ENCODE measurements around the gene RBM38.
"Not testable (repeated sequence)": the region's sequence is repeated elsewhere in the genome, so short reads cannot be mapped to it uniquely, and the experiment has no call there.

The RBM38 gene

GRCh38 chr20:57350081-57350710 lies 41.0 kb upstream of the RBM38 start:
- no peak for DNase-seq
- Histone ChIP-seq H3K4me2 (ENCODE audit: low read depth, low read length) (no peak overlapping the region), H3K4me1 (ENCODE audit: low read length) (peaks cover 13% of the 10 kb centered on the region; the same call in 1 of the 2 replicates), H3K9me3 (replicated peaks; ENCODE audit: insufficient read depth, low read length) (no peaks in the 10 kb centered on the region), H3K9ac (ENCODE audit: low read length) (no peak overlapping the region), H3K4me3 (ENCODE audit: low read length) (no peak overlapping the region), H2AFZ (ENCODE audit: low read length) (no peak overlapping the region), H3K79me2 (ENCODE audit: low read length) (peaks cover 41% of the 10 kb centered on the region; the same call in 1 of the 2 replicates), H3K27me3 (replicated peaks; ENCODE audit: insufficient read depth, low read length) (peaks cover 9% of the 10 kb centered on the region; the same call in 1 of the 2 replicates), H3K27ac (ENCODE audit: low read length) (no peak overlapping the region), H3K36me3 (replicated peaks; ENCODE audit: insufficient read depth, low read length) (peaks cover 9% of the 10 kb centered on the region), H3K9me2 (replicated peaks; ENCODE audit: insufficient read depth, low read length) (no peaks in the 10 kb centered on the region), H3F3A (ENCODE audit: insufficient read depth, low read length) (peaks cover 6% of the 10 kb centered on the region; the same call in 1 of the 2 replicates), H4K20me1 (ENCODE audit: insufficient read depth, low read length) (0 out of 2 replicates have a peak, but pooled peaks cover 4% of the 10 kb centered on the region)
- no peak for TF ChIP-seq CTCF (IDR thresholded peaks at IDR 0.05; ENCODE audit: low read length)
- TF ChIP-seq EZH2 (optimal IDR thresholded peaks at IDR 0.05; ENCODE audit: low read depth, low read length), result no peak
- TF ChIP-seq EZH2phosphoT487 (IDR thresholded peaks at IDR 0.05; ENCODE audit: low read length), result no peak

GRCh38 chr20:57350726-57351041 lies 40.5 kb upstream of the RBM38 start:
- Histone ChIP-seq H3K4me1 (ENCODE audit: low read length) (peaks cover 13% of the 10 kb centered on the region; the same call in 1 of the 2 replicates), H3K9ac (ENCODE audit: low read length) (peak overlapping the region; percentile 96), H3K79me2 (ENCODE audit: low read length) (peaks cover 41% of the 10 kb centered on the region; the same call in 1 of the 2 replicates), H3K4me3 (ENCODE audit: low read length) (peak overlapping the region; percentile 99), H3K36me3 (replicated peaks; ENCODE audit: insufficient read depth, low read length) (peaks cover 14% of the 10 kb centered on the region), H3K4me2 (ENCODE audit: low read depth, low read length) (peak overlapping the region; percentile 97; the same call in 1 of the 2 replicates), H2AFZ (ENCODE audit: low read length) (peak overlapping the region; percentile 91), H3K27ac (ENCODE audit: low read length) (peak overlapping the region; percentile 72; the same call in 1 of the 2 replicates)
- not testable (repeated sequence) for DNase-seq; H3F3A ChIP-seq (ENCODE audit: insufficient read depth, low read length); H3K9me3 ChIP-seq (replicated peaks; ENCODE audit: insufficient read depth, low read length); H3K9me2 ChIP-seq (replicated peaks; ENCODE audit: insufficient read depth, low read length); H3K27me3 ChIP-seq (replicated peaks; ENCODE audit: insufficient read depth, low read length); H4K20me1 ChIP-seq (ENCODE audit: insufficient read depth, low read length)

- Histone ChIP-seq H3K79me2 (ENCODE audit: low read length) (peaks cover 41% of the 10 kb centered on the region; the same call in 1 of the 2 replicates), H3K4me3 (ENCODE audit: low read length) (peak within 1 kb of the TSS; percentile 99), H3K27me3 (replicated peaks; ENCODE audit: insufficient read depth, low read length) (peaks cover 9% of the 10 kb centered on the region; the same call in 1 of the 2 replicates), H3K4me1 (ENCODE audit: low read length) (peaks cover 13% of the 10 kb centered on the region; the same call in 1 of the 2 replicates), H3K36me3 (replicated peaks; ENCODE audit: insufficient read depth, low read length) (peaks cover 17% of the 10 kb centered on the region), H2AFZ (ENCODE audit: low read length) (peak within 1 kb of the TSS; percentile 91), H3K9me3 (replicated peaks; ENCODE audit: insufficient read depth, low read length) (no peaks in the 10 kb centered on the region), H3K9me2 (replicated peaks; ENCODE audit: insufficient read depth, low read length) (no peaks in the 10 kb centered on the region), H3F3A (ENCODE audit: insufficient read depth, low read length) (peaks cover 6% of the 10 kb centered on the region; the same call in 1 of the 2 replicates), H4K20me1 (ENCODE audit: insufficient read depth, low read length) (0 out of 2 replicates have a peak, but pooled peaks cover 4% of the 10 kb centered on the region), H3K27ac (ENCODE audit: low read length) (peak within 1 kb of the TSS; percentile 72), H3K9ac (ENCODE audit: low read length) (peak within 1 kb of the TSS; percentile 96), H3K4me2 (ENCODE audit: low read depth, low read length) (peak within 1 kb of the TSS; percentile 97)
- TF ChIP-seq EZH2 (optimal IDR thresholded peaks at IDR 0.05; ENCODE audit: low read depth, low read length), result no peak
- TF ChIP-seq CTCF (IDR thresholded peaks at IDR 0.05; ENCODE audit: low read length), result no peak
- TF ChIP-seq EZH2phosphoT487 (IDR thresholded peaks at IDR 0.05; ENCODE audit: low read length), result no peak
- DNase-seq, result peak; percentile 95
Observed at GRCh38 chr20:57351042-57351783, 40.0 kb upstream of the RBM38 start, which contains the start of gene RAE1. TSS of gene RAE1 (plus strand) at chr20:57351255. CDS start at chr20:57354039, 2,784 bp downstream.
